Measurements from ENCODE around the gene SOX18.
A peak's percentile ranks its signal among the peaks of the same experiment; 100 is the strongest.

Gene SOX18

GRCh38 chr20:64048402-64049044, 916 bp downstream of the SOX18 start:
- Histone ChIP-seq H3K9ac (no peak overlapping the region), H3K4me1 (peaks cover 55% of the 10 kb centered on the region), H3K4me3 (peak overlapping the region; percentile 41; the same call in 1 of the 2 replicates)

GRCh38 chr20:64047968-64048401, 1.5 kb downstream of the SOX18 start:
- no peak overlapping the region for H3K4me3 ChIP-seq
- no peaks in the 10 kb centered on the region for H3K36me3 ChIP-seq
- no peak overlapping the region for H3K9ac ChIP-seq
- H4K20me1 ChIP-seq: peaks cover 12% of the 10 kb centered on the region
- peaks cover 99% of the 10 kb centered on the region for H3K27me3 ChIP-seq
- peaks cover 54% of the 10 kb centered on the region for H3K4me1 ChIP-seq
- H3K4me2 ChIP-seq: peak overlapping the region; percentile 39
- H3K9me3 ChIP-seq: no peaks in the 10 kb centered on the region
- no peak for TF ChIP-seq Cebpa-rat (IDR thresholded peaks at IDR 0.05)
- no peak overlapping the region for H3K27ac ChIP-seq

More at GRCh38 chr20:64048402-64049044, 916 bp downstream of the SOX18 start:
- peaks cover 98% of the 10 kb centered on the region for H3K27me3 ChIP-seq
- no peak for TF ChIP-seq Cebpa-rat (IDR thresholded peaks at IDR 0.05)
- H4K20me1 ChIP-seq: peaks cover 12% of the 10 kb centered on the region
- H3K9me3 ChIP-seq: no peaks in the 10 kb centered on the region
- H3K4me2 ChIP-seq: peak overlapping the region; percentile 39
- no peak overlapping the region for H3K27ac ChIP-seq
- no peaks in the 10 kb centered on the region for H3K36me3 ChIP-seq

- no peak overlapping the region for H3K27ac ChIP-seq
- H3K9me3 ChIP-seq: no peaks in the 10 kb centered on the region
- peaks cover 51% of the 10 kb centered on the region for H3K4me1 ChIP-seq
- H3K4me3 ChIP-seq: no peak overlapping the region
- peaks cover 95% of the 10 kb centered on the region for H3K27me3 ChIP-seq
- H3K4me2 ChIP-seq: no peak overlapping the region
- no peak overlapping the region for H3K9ac ChIP-seq
- peaks cover 12% of the 10 kb centered on the region for H4K20me1 ChIP-seq
- TF ChIP-seq Cebpa-rat (IDR thresholded peaks at IDR 0.05): no peak
- H3K36me3 ChIP-seq: no peaks in the 10 kb centered on the region
Observed at GRCh38 chr20:64047046-64047389, 2.4 kb downstream of the SOX18 start.

GRCh38 chr20:64045346-64046011, 4.0 kb downstream of the SOX18 start:
- Histone ChIP-seq H4K20me1 (peaks cover 12% of the 10 kb centered on the region), H3K4me3 (no peak overlapping the region), H3K9me3 (no peaks in the 10 kb centered on the region), H3K9ac (no peak overlapping the region), H3K36me3 (no peaks in the 10 kb centered on the region), H3K4me2 (no peak overlapping the region), H3K4me1 (peaks cover 51% of the 10 kb centered on the region), H3K27ac (no peak overlapping the region), H3K27me3 (peaks cover 95% of the 10 kb centered on the region)
- TF ChIP-seq Cebpa-rat (IDR thresholded peaks at IDR 0.05): no peak

GRCh38 chr20:64044484-64045247, 4.8 kb downstream of the SOX18 start:
- peaks cover 51% of the 10 kb centered on the region for H3K4me1 ChIP-seq
- no peaks in the 10 kb centered on the region for H3K9me3 ChIP-seq
- H3K4me3 ChIP-seq: no peak overlapping the region
- peaks cover 12% of the 10 kb centered on the region for H4K20me1 ChIP-seq
- no peak for TF ChIP-seq Cebpa-rat (IDR thresholded peaks at IDR 0.05)
- no peak overlapping the region for H3K4me2 ChIP-seq
- H3K27me3 ChIP-seq: peaks cover 95% of the 10 kb centered on the region
- H3K27ac ChIP-seq: no peak overlapping the region
- no peaks in the 10 kb centered on the region for H3K36me3 ChIP-seq
- H3K9ac ChIP-seq: no peak overlapping the region

GRCh38 chr20:64043768-64044167, 5.7 kb downstream of the SOX18 start:
- Histone ChIP-seq H3K4me1 (peaks cover 60% of the 10 kb centered on the region), H3K4me3 (no peak overlapping the region), H3K9me3 (no peaks in the 10 kb centered on the region), H3K4me2 (no peak overlapping the region), H4K20me1 (peaks cover 12% of the 10 kb centered on the region), H3K36me3 (no peaks in the 10 kb centered on the region), H3K27ac (no peak overlapping the region), H3K9ac (no peak overlapping the region), H3K27me3 (peaks cover 91% of the 10 kb centered on the region)
- no peak for TF ChIP-seq Cebpa-rat (IDR thresholded peaks at IDR 0.05)

GRCh38 chr20:64042054-64042781, 7.2 kb downstream of the SOX18 start:
- H3K4me2 ChIP-seq: peak overlapping the region; percentile 99
- peak overlapping the region; percentile 73 for H3K9ac ChIP-seq
- H3K36me3 ChIP-seq: no peaks in the 10 kb centered on the region
- H3K27ac ChIP-seq: peak overlapping the region; percentile 81
- peak overlapping the region; percentile 65 for H3K4me3 ChIP-seq
- no peaks in the 10 kb centered on the region for H3K9me3 ChIP-seq
- H3K27me3 ChIP-seq: peaks cover 88% of the 10 kb centered on the region
- no peak for TF ChIP-seq Cebpa-rat (IDR thresholded peaks at IDR 0.05)
- H3K4me1 ChIP-seq: peaks cover 64% of the 10 kb centered on the region
- peaks cover 4% of the 10 kb centered on the region; the same call in 1 of the 2 replicates for H4K20me1 ChIP-seq

GRCh38 chr20:64041781-64042053, 7.7 kb downstream of the SOX18 start:
- H3K36me3 ChIP-seq: no peaks in the 10 kb centered on the region
- H3K4me2 ChIP-seq: peak overlapping the region; percentile 99
- no peak for TF ChIP-seq Cebpa-rat (IDR thresholded peaks at IDR 0.05)
- no peaks in the 10 kb centered on the region for H3K9me3 ChIP-seq
- H4K20me1 ChIP-seq: peaks cover 9% of the 10 kb centered on the region; the same call in 1 of the 2 replicates
- peak overlapping the region; percentile 73 for H3K9ac ChIP-seq
- peaks cover 88% of the 10 kb centered on the region for H3K27me3 ChIP-seq
- H3K4me1 ChIP-seq: peaks cover 69% of the 10 kb centered on the region
- H3K27ac ChIP-seq: peak overlapping the region; percentile 81
- H3K4me3 ChIP-seq: peak overlapping the region; percentile 65

GRCh38 chr20:64041040-64041780, 8.2 kb downstream of the SOX18 start:
- Histone ChIP-seq H3K4me2 (peak overlapping the region; percentile 99), H3K27ac (peak overlapping the region; percentile 24; the same call in 1 of the 2 replicates), H3K9me3 (no peaks in the 10 kb centered on the region), H3K36me3 (no peaks in the 10 kb centered on the region), H3K27me3 (peaks cover 86% of the 10 kb centered on the region), H3K4me3 (peak overlapping the region; percentile 65; the same call in 1 of the 2 replicates), H3K4me1 (peaks cover 74% of the 10 kb centered on the region), H4K20me1 (peaks cover 14% of the 10 kb centered on the region; the same call in 1 of the 2 replicates), H3K9ac (no peak overlapping the region; the same call in 1 of the 2 replicates)
- peak; percentile 85 for TF ChIP-seq Cebpa-rat (IDR thresholded peaks at IDR 0.05)

All from BLaER1 (cell line).